HT1080 (cell line): ENCODE data around the gene SERPINB10. TPM values are rescaled to one million over a fixed set of nuclear protein-coding genes. Genes with fewer than 3 reads are reported as not detected.

ENCODE experiments used
- DNase-seq: peaks from one replicate; pipeline ENCODE4 v3.0.0-alpha.2; 2015; ENCODE audit warnings: low read depth
- total RNA-seq: library from RNA; depleted of rRNA; stranded (reverse); fragments of >200 nt; shearing (Covaris generic); gene quantifications from 2 replicates; pipeline ENCODE4 v1.2.3, GENCODE V29; 2014; rRNA removed

The SERPINB10 gene
- total RNA-seq, 1 experiment from 2014 or later: not detected

DNA sequence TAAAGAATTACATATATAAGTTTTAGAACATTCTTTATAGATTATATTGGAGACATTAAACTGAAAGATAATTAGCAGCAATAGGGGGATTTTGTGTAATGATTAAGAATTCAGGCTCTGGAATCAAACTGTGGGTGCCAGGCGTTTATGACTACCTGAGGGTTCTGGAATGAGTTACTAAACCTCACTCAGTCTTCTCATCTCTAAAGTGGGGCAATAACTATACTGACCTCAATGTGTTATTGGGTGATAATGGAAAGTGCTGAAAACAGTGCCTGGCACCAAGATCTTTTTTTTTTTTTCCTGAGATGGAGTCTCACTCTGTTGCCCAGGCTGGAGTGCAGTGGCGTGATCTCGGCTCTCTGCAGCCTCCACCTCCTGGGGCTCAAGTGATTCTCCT is 69.3 kb downstream of the SERPINB10 start:
- DNase-seq: no peak

DNA sequence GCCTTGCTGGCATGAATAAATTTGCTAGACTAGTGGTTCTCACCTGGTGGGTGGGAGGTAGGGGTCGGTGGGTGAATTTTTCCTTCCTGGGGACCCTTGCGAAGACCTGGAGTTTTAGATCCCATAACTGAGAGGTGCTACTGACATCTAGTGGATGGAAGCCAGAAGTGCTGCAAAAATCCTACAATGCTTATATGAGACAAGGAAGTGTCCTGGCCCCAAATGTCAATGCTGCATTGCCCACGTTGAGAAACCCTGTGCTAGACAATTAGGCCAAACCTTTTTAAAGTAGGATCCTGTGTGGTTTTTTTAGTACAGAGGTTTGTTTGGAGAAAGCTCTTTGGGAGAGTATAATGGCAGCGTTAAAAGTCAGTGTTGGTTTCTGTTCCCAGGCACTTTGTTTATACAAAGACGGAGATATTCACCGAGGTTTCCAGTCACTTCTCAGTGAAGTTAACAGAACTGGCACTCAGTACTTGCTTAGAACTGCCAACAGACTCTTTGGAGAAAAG is 71.7 kb downstream of the SERPINB10 start:
- DNase-seq: peak; percentile 38

DNA sequence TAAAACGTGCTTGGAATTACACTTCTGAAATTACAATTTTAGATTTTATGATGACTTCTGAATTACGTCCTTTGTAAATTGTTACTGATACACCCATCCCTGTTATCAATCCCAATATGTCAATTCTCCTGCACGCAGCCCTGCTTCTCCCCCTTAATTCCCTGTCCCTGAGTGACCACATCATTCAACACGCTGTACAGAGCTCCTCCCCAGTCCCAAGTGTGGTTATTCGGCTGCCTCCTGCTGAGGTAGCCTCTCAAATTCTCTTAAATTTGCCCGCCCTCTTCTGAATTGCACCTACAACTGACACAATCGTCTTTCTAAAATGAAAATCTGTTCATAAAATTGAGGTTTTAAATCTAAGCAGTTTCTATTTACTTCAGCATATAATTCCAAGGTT is 72.3 kb downstream of the SERPINB10 start:
- no peak for DNase-seq

DNA sequence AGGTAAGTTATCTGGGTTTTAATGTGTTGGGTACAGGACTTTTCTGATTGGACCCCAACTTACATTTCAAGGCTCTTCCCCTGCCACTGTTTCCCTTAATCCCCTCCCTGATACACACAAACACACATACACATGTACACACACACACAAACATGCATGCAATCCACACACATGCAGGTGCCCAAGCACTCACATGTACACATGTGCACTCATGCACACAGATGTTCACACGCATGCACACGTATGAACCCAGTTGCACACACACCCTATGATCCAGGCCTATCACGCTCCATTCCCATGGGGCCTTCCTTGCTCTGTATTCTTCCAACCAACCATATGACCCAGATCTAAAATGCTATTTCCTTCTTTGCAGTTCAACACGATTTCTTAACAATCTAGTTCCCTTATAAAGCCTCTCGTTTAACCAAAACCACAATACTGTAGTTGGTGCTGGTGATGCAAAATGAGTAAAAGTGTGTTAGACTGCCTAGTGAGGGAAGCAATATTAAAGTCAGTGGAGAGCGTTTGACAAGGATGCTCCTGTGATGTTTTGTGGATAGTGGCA is 73.2 kb downstream of the SERPINB10 start:
- DNase-seq: no peak

DNA sequence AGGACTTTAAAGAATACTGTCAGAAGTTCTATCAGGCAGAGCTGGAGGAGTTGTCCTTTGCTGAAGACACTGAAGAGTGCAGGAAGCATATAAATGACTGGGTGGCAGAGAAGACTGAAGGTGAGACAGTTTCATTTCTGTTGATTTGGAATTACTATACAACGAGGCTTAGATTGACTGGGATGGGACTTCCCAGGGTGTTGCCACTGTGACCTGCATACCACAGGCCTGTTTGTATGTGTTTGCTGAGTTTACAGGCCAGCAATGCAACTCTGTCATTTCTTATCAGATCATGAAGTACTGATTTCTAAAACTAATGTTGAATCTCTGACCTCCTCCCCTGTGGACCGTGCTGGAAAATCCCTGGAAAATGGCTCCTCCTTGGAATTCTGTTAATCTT is 74.0 kb downstream of the SERPINB10 start:
- no peak for DNase-seq

DNA sequence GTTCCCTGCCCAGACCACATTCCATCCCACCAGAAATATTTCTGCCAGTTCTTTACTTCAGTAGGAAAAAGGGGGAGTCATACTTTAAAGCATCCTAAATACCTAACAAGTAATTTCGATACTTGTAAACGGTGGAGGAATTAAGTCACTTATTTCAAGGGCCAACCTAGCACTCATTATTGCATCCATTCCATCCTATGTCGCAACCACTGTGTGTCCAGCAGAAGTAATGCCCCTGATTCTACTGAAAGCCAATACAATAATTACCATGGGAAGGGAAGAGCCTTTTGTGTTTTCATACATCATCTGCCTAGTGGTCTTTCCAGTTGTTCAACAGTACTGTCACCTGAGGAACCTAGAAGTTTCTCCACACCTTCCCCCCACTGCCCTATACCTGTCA is 74.6 kb downstream of the SERPINB10 start:
- DNase-seq: no peak

Other genes starting within 250 kb of the SERPINB10 start
- not detected in 2 replicates for gene SERPINB3, start 246.1 kb upstream of the SERPINB10 start, total RNA-seq
- gene SERPINB11, start 205.0 kb upstream of the SERPINB10 start, total RNA-seq: not detected in 2 replicates
- gene SERPINB7, start 132.5 kb upstream of the SERPINB10 start, total RNA-seq: 50.9 and 71.5 TPM in 2 replicates
- gene SERPINB2, start 20.3 kb upstream of the SERPINB10 start, total RNA-seq: 0.27 and 1.8 TPM in 2 replicates
- gene HMSD, start 41.3 kb downstream of the SERPINB10 start, total RNA-seq: not detected in 2 replicates
- 30.6 and 39.6 TPM in 2 replicates for gene SERPINB8, start 62.1 kb downstream of the SERPINB10 start, total RNA-seq
- not detected in 2 replicates for gene LINC00305, start 241.1 kb downstream of the SERPINB10 start, total RNA-seq